Upper lobe of left lung (tissue), 6 donors: ENCODE results near the gene CDC25C. TPM values are rescaled to one million over a fixed set of nuclear protein-coding genes. Genes with fewer than 3 reads are reported as not detected.

ENCODE experiments used
- ATAC-seq, 2 donors: fragments of 200-7000 bp; cut with Tn5 transposase; one replicate each; pipeline ENCODE4 v1.9.1; 2022; ENCODE audit warnings: mild to moderate bottlenecking in 2 of 2, moderate library complexity in 2 of 2; ENCODE audit not compliant: low FRiP score in 2 of 2
- DNase-seq, 2 donors: peaks; one replicate each; pipeline ENCODE4 v3.0.0-alpha.2; 2019 to 2020
- H3K27ac ChIP-seq, 4 donors: fragments of 200-600 bp; sonication (generic); one replicate each; pipeline ENCODE4 v1.5.1; 2016 to 2019
- H3K27me3 ChIP-seq, 4 donors: fragments of 200-600 bp; sonication (generic); one replicate each; pipeline ENCODE4 v1.5.1; 2017 to 2019
- H3K36me3 ChIP-seq, 4 donors: fragments of 200-600 bp; sonication (generic); one replicate each; pipeline ENCODE4 v1.5.1; 2016 to 2019
- H3K4me1 ChIP-seq, 4 donors: fragments of 200-600 bp; sonication (generic); one replicate each; pipeline ENCODE4 v1.5.1; 2018 to 2019
- H3K4me3 ChIP-seq, 4 donors: fragments of 200-600 bp; sonication (generic); one replicate each; pipeline ENCODE4 v1.5.1; 2017 to 2019; ENCODE audit warnings: mild to moderate bottlenecking in 2 of 4, moderate library complexity in 1 of 4
- H3K9me3 ChIP-seq, 4 donors: fragments of 200-600 bp; sonication (generic); one replicate each; pipeline ENCODE4 v1.5.1; 2018 to 2019
- EP300 ChIP-seq, 4 donors: sonication (generic); formaldehyde crosslinking; IDR thresholded peaks; one replicate each; pipeline ENCODE4 v1.5.1; 2017; ENCODE audit warnings: antibody characterized with exemption in 4 of 4, control low read depth in 2 of 4
- POLR2A ChIP-seq, 4 donors: fragments of 450-650 bp; IDR thresholded peaks; one replicate each; pipeline ENCODE4 v1.5.1; 2016 to 2017; ENCODE audit warnings: antibody characterized with exemption in 4 of 4, mild to moderate bottlenecking in 2 of 4
- POLR2AphosphoS5 ChIP-seq, 2 donors: sonication (generic); formaldehyde crosslinking; IDR thresholded peaks; one replicate each; pipeline ENCODE4 v1.5.1; 2017; ENCODE audit warnings: antibody characterized with exemption in 2 of 2
- WGBS, 2 donors: methylation state at CpG; one replicate each; pipeline ENCODE4 v1.1.5; 2017 to 2018; 5-methylcytosine and 5-hydroxymethylcytosine counted together
- total RNA-seq, 6 donors: library from RNA; depleted of rRNA in 4 of 6; stranded (reverse); fragments of >200 nt in 4 of 6; gene quantifications; one replicate each; pipeline versions ENCODE4 v1.1.0 to v1.2.1, GENCODE V29; 2016 to 2021
- TF ChIP-seq, protein P1 (sequence below), 6 experiments: fragments of 450-650 bp in 4 of 6; fragments of 200-600 bp in 2 of 6; sonication (generic) in 2 of 6; IDR thresholded peaks; one replicate each; pipeline ENCODE4 v1.5.1; 2016 to 2019; ENCODE audit warnings: antibody characterized with exemption in 6 of 6
- donor health status: DM: no; HTN: no; CAD: no; lungs with moderate emphysema.
- donor health status: DM: no; HTN: yes; CAD: no; lungs with severe emphysema.

The CDC25C gene
- total RNA-seq, 6 donors from 2014 or later, result 0.37 to 0.67 (median 0.54) TPM; not detected in 2

DNA sequence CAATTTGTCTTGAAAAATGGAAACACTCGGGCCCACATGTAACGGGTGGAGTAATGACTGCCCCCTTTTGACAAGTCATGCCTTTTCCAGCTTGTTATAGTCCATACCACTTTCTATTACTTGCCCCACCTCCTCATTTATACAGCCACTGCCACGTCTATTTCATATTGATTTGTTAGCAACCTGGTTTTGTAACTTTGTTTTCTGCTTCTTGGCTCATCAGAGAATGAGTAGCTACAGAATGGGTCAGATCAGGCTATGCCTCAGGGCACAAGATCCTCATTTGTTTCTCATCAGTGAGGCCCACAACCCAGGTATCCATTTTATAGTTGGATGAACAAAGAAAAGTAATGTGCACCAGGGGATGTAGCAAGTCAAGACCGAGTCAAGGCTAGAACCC lies 58.9 kb downstream of the CDC25C start:
- TF ChIP-seq EP300 (IDR thresholded peaks at IDR 0.05) (no peak), POLR2A (IDR thresholded peaks at IDR 0.05) (no peak), POLR2AphosphoS5 (IDR thresholded peaks at IDR 0.05) (no peak)
- TF ChIP-seq, protein P1, sequence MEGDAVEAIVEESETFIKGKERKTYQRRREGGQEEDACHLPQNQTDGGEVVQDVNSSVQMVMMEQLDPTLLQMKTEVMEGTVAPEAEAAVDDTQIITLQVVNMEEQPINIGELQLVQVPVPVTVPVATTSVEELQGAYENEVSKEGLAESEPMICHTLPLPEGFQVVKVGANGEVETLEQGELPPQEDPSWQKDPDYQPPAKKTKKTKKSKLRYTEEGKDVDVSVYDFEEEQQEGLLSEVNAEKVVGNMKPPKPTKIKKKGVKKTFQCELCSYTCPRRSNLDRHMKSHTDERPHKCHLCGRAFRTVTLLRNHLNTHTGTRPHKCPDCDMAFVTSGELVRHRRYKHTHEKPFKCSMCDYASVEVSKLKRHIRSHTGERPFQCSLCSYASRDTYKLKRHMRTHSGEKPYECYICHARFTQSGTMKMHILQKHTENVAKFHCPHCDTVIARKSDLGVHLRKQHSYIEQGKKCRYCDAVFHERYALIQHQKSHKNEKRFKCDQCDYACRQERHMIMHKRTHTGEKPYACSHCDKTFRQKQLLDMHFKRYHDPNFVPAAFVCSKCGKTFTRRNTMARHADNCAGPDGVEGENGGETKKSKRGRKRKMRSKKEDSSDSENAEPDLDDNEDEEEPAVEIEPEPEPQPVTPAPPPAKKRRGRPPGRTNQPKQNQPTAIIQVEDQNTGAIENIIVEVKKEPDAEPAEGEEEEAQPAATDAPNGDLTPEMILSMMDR (IDR thresholded peaks at IDR 0.05), result no peak
- H3K36me3 ChIP-seq, result no peaks in the 10 kb centered on the region
- no peak overlapping the region for H3K4me3 ChIP-seq
- ATAC-seq (no peak), DNase-seq (no peak)
- H3K27ac ChIP-seq, result no peak overlapping the region
- peaks cover 0 to 7% (median 3%) of the 10 kb centered on the region in 4 donors for H3K27me3 ChIP-seq
- H3K9me3 ChIP-seq, result no peaks in the 10 kb centered on the region
- H3K4me1 ChIP-seq, result peaks cover 7 to 20% (median 14%) of the 10 kb centered on the region in 4 donors
- 88 to 92% methylated on average over 4 of the region's 4 CpGs for WGBS, 2 donors

DNA sequence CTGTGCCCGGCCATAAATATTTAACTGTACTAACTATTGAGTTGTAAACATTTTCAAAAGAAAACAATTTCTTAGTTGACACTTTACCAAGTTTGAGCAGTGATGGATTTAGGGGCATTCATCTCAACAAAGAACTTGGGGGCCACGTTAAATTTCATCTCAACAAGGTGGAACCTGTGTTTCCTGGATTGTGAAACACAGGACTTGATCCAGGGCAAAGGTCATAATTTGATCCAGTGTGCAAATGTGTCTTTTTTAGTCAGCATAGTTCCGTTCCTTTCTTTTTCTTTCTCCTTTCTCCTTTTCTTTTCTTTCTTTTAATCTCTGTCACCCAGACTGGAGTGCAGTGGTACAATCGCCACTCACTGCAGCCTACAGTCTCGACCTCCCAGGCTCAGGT lies 60.3 kb downstream of the CDC25C start:
- peaks cover 7 to 18% (median 14%) of the 10 kb centered on the region in 4 donors for H3K4me1 ChIP-seq
- TF ChIP-seq, protein P1 (IDR thresholded peaks at IDR 0.05), result no peak
- TF ChIP-seq EP300 (IDR thresholded peaks at IDR 0.05) (no peak), POLR2AphosphoS5 (IDR thresholded peaks at IDR 0.05) (no peak), POLR2A (IDR thresholded peaks at IDR 0.05) (no peak)
- 76 to 77% methylated on average over 5 of the region's 5 CpGs for WGBS, 2 donors
- no peak overlapping the region for H3K4me3 ChIP-seq
- H3K36me3 ChIP-seq, result no peaks in the 10 kb centered on the region
- ATAC-seq (no peak), DNase-seq (no peak)
- peaks cover 0 to 7% (median 3%) of the 10 kb centered on the region in 4 donors for H3K27me3 ChIP-seq
- H3K9me3 ChIP-seq, result no peaks in the 10 kb centered on the region
- no peak overlapping the region for H3K27ac ChIP-seq

DNA sequence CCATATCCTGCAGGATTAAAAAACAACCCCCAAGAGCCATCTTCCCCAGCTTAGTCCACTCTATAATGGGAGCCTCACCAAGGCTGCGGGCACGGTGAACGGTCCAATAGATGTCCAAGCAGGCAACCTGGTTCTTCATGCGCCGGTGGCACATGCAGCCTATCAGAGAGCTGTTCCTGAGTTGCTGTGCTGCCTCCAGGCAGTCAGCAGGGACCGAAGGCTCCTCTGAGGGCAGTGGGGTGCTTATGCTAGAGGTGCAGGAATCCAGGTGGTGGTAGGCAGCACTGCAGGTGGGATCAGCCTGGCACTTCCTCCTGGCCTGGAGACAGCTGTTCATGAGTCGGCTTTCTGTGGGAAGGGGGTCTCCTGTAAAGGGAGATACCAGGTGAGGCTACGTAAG lies 67.4 kb downstream of the CDC25C start:
- no peaks in the 10 kb centered on the region for H3K36me3 ChIP-seq
- DNase-seq (no peak), ATAC-seq (no peak)
- WGBS, 2 donors, result 90 to 92% methylated on average over 5 to 8 of the region's 8 CpGs
- no peaks in the 10 kb centered on the region for H3K9me3 ChIP-seq
- TF ChIP-seq POLR2A (IDR thresholded peaks at IDR 0.05) (no peak), EP300 (IDR thresholded peaks at IDR 0.05) (no peak), POLR2AphosphoS5 (IDR thresholded peaks at IDR 0.05) (no peak)
- TF ChIP-seq, protein P1 (IDR thresholded peaks at IDR 0.05), result no peak
- H3K4me1 ChIP-seq, result no peaks in the 10 kb centered on the region
- no peaks in the 10 kb centered on the region for H3K27me3 ChIP-seq
- H3K4me3 ChIP-seq, result no peak overlapping the region
- H3K27ac ChIP-seq, result no peak overlapping the region

DNA sequence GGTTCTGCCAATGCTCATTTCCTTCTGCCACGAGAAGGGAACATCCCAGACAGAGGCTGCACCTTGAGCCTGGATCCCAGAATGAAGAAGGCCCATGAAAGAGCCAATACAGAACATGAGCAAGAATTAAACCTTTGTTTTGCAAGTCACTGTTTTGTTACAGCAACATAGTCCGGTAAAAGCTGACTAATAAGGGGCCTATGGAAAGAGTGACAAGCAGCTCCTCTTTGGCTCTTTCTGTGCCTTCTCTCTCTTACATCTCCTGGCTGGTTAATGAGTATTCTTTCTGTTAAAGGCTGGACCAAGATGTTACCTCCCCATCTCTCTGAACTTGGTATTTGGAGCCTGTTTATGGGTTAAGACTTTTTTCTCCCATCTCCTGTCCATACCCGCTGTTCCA lies 68.0 kb downstream of the CDC25C start:
- DNase-seq, result no peak
- H3K9me3 ChIP-seq, result no peaks in the 10 kb centered on the region
- WGBS, 2 donors, result 71 to 72% methylated on average over 3 of the region's 3 CpGs
- H3K27me3 ChIP-seq, result no peaks in the 10 kb centered on the region
- H3K36me3 ChIP-seq, result no peaks in the 10 kb centered on the region
- no peak overlapping the region for H3K27ac ChIP-seq
- H3K4me3 ChIP-seq, result no peak overlapping the region
- ATAC-seq, result no peak
- TF ChIP-seq POLR2AphosphoS5 (IDR thresholded peaks at IDR 0.05), result no peak
- TF ChIP-seq, protein P1 (IDR thresholded peaks at IDR 0.05), result no peak
- TF ChIP-seq EP300 (IDR thresholded peaks at IDR 0.05), result no peak
- no peaks in the 10 kb centered on the region for H3K4me1 ChIP-seq

DNA sequence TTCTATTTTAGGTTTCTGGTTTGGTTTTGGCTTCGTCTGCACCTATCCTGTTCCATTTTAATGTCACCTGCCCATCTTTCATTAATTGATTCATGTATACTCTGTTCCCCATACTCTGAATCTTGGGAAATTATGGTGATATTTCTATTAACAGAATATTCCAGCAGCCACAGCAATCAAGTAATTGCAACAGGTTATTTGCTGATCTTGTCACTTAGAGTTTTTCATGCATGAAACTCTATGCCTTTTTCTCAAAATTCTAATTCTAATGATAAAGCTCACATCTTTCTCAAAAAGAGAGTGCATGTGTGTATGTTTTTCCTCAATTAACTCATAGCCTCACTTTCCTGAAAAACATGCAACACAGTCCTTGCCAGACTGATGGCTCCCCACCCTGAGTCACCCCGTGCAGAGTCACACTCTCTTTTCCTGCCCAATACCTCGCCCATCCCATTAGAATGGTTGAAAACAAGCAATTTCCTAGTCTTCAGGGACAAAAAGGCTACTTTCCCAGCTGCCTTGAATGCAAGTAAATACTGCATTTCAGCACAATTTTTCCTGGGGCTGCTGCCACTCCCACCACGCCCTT lies 72.8 kb downstream of the CDC25C start:
- ATAC-seq, result no peak
- no peak overlapping the region for H3K4me3 ChIP-seq
- H3K27me3 ChIP-seq, result no peaks in the 10 kb centered on the region
- no peaks in the 10 kb centered on the region for H3K9me3 ChIP-seq
- TF ChIP-seq, protein P1 (IDR thresholded peaks at IDR 0.05), result no peak
- no peak for TF ChIP-seq POLR2AphosphoS5 (IDR thresholded peaks at IDR 0.05)
- no peak for TF ChIP-seq POLR2A (IDR thresholded peaks at IDR 0.05)
- TF ChIP-seq EP300 (IDR thresholded peaks at IDR 0.05), result no peak
- no peak for DNase-seq
- no peak overlapping the region for H3K27ac ChIP-seq
- no peaks in the 10 kb centered on the region for H3K36me3 ChIP-seq
- WGBS, 2 donors, result 69 to 82% methylated on average over 4 of the region's 4 CpGs
- H3K4me1 ChIP-seq, result no peaks in the 10 kb centered on the region
